Type B pancreatic cell (in vitro differentiated cells): ENCODE results near the gene DSCAML1. TPM values are rescaled to one million over a fixed set of nuclear protein-coding genes. Genes with fewer than 3 reads are reported as not detected.

Experiments
- DNase-seq: peaks from one replicate; pipeline ENCODE4 v3.0.0; 2021; ENCODE audit warnings: mixed read lengths; ENCODE audit not compliant: unreplicated experiment; ENCODE audit errors: extremely low spot score
- H3K27ac Mint-ChIP-seq: 2 replicates; pipeline ENCODE4 v1.8.0; 2021; ENCODE audit warnings: mild to moderate bottlenecking, mixed read lengths
- H3K27me3 Mint-ChIP-seq: 2 replicates; pipeline ENCODE4 v1.8.0; 2021; ENCODE audit warnings: mixed read lengths
- H3K36me3 Mint-ChIP-seq: 2 replicates; pipeline ENCODE4 v1.8.0; 2021; ENCODE audit warnings: mixed read lengths
- H3K4me1 Mint-ChIP-seq: one replicate; pipeline ENCODE4 v1.8.0; 2021; ENCODE audit warnings: mixed read lengths; ENCODE audit not compliant: unreplicated experiment
- H3K4me3 Mint-ChIP-seq: 2 replicates; pipeline ENCODE4 v1.8.0; 2021; ENCODE audit warnings: mild to moderate bottlenecking, mixed read lengths
- H3K9me3 Mint-ChIP-seq: 2 replicates; pipeline ENCODE4 v1.8.0; 2021; ENCODE audit warnings: mixed read lengths
- CTCF ChIP-seq: fragments of 200-600 bp; sonication (generic); conservative IDR thresholded peaks from 2 replicates; pipeline ENCODE4 v1.5.0; 2021; ENCODE audit warnings: antibody characterized with exemption, mild to moderate bottlenecking
- total RNA-seq: library from RNA; stranded (reverse); gene quantifications from 2 replicates; pipeline ENCODE4 v1.2.1, GENCODE V29; 2021; ENCODE audit warnings: low replicate concordance

DSCAML1 gene
- total RNA-seq, 1 donor from 2014 or later: 5.8 TPM

DNA sequence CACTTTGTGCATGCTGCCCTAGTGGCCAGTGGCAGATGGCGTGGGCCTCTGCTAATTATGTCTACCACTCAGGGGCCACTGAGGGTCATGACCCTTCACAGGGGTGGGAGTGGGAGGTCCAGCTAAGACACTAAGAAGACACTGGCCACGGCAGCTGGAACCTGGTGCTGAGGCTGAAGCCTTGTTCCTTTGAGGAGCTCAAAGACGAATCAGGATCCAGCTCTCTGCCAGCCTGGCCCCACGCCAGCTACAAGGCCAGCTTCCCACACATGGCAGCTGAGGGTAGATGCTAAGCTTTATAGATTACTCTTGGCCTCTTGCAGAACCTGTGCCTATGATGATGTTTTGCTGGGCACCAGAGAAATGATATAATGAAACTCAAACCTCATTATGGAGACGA is 226.3 kb downstream of the DSCAML1 start:
- Mint-ChIP-seq H3K4me3 (no peak overlapping the region), H3K36me3 (no peaks in the 10 kb centered on the region), H3K27me3 (peaks cover 8% of the 10 kb centered on the region), H3K4me1 (no peaks in the 10 kb centered on the region), H3K9me3 (no peaks in the 10 kb centered on the region), H3K27ac (no peak overlapping the region)
- no peak for DNase-seq
- TF ChIP-seq CTCF: no peak

- Mint-ChIP-seq H3K27me3 (peaks cover 11% of the 10 kb centered on the region), H3K27ac (no peak overlapping the region), H3K36me3 (no peaks in the 10 kb centered on the region), H3K4me1 (no peaks in the 10 kb centered on the region), H3K4me3 (no peak overlapping the region), H3K9me3 (no peaks in the 10 kb centered on the region)
- DNase-seq: no peak
- no peak for TF ChIP-seq CTCF
These were observed 227.1 kb downstream of the DSCAML1 start for GRCh38 chr11:117569911-117570310.

DNA sequence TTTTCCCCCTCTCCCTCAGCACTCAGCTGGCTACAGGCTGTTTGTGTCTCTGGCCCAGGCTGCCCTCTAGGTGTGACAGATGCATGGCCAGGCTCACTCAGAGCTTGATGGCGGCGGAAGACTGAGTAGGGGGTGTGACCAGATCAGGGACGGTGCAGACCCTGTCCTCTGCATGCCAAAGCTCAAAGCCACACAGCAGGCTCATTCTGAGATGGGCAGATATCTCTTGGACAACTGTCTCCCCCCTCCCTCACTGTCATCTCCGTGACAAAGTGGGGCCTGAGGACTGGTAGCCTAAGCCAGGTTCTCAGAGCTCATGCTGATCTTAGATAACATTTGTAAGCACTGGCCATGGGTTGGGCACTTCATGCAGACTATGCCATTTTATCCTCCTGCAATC is 231.3 kb downstream of the DSCAML1 start:
- TF ChIP-seq CTCF: no peak
- no peaks in the 10 kb centered on the region for H3K36me3 Mint-ChIP-seq
- H3K9me3 Mint-ChIP-seq: no peaks in the 10 kb centered on the region
- H3K27me3 Mint-ChIP-seq: peaks cover 23% of the 10 kb centered on the region
- no peak overlapping the region for H3K4me3 Mint-ChIP-seq
- H3K4me1 Mint-ChIP-seq: no peaks in the 10 kb centered on the region
- no peak for DNase-seq
- no peak overlapping the region for H3K27ac Mint-ChIP-seq

DNA sequence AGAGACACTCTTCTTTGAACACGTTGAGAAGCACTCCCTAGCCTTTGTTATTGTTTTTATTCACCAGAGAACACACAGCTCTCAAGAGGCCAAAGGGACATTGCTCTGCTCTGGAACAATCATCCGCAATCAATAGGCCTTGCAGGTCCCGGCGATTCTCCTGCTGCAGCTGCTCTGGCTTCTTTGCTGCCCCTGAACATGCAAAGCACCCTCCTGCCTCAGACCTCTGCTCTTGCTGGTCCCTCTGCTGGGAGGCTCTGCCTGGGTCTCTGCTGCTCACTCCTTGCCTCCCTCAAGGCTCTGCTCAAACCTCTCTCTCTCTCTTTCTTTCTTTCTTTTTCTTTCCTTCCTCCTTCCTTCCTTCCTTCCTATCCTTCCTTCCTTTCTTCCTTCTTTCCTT is 232.7 kb downstream of the DSCAML1 start:
- Mint-ChIP-seq H3K4me3 (no peak overlapping the region), H3K4me1 (no peaks in the 10 kb centered on the region), H3K27me3 (peaks cover 23% of the 10 kb centered on the region), H3K36me3 (no peaks in the 10 kb centered on the region), H3K9me3 (no peaks in the 10 kb centered on the region), H3K27ac (peak overlapping the region; percentile 16)
- no peak for TF ChIP-seq CTCF
- no peak for DNase-seq

- Mint-ChIP-seq H3K36me3 (no peaks in the 10 kb centered on the region), H3K27me3 (peaks cover 30% of the 10 kb centered on the region), H3K27ac (no peak overlapping the region), H3K9me3 (no peaks in the 10 kb centered on the region), H3K4me1 (no peaks in the 10 kb centered on the region), H3K4me3 (no peak overlapping the region)
- no peak for DNase-seq
- no peak for TF ChIP-seq CTCF
These were observed 233.5 kb downstream of the DSCAML1 start for GRCh38 chr11:117563556-117563955.

GRCh38 chr11:117562136-117562535 is 234.9 kb downstream of the DSCAML1 start:
- no peaks in the 10 kb centered on the region for H3K9me3 Mint-ChIP-seq
- no peaks in the 10 kb centered on the region for H3K36me3 Mint-ChIP-seq
- H3K27ac Mint-ChIP-seq: no peak overlapping the region
- DNase-seq: no peak
- no peak overlapping the region for H3K4me3 Mint-ChIP-seq
- H3K4me1 Mint-ChIP-seq: no peaks in the 10 kb centered on the region
- no peak for TF ChIP-seq CTCF
- H3K27me3 Mint-ChIP-seq: peaks cover 44% of the 10 kb centered on the region
